A549 (cell line): ENCODE data around the gene MCAT. TPM values are rescaled to one million over a fixed set of nuclear protein-coding genes. Genes with fewer than 3 reads are reported as not detected.
"Not testable (repeated sequence)": the region's sequence is repeated elsewhere in the genome, so short reads cannot be mapped to it uniquely, and the experiment has no call there.

ENCODE experiments used
- ATAC-seq, 2 experiments: fragments of 200-7000 bp in 1 of 2; fragments of >200 bp in 1 of 2; cut with Nextera tagmentation in 1 of 2; cut with Tn5 transposase in 1 of 2; 3 replicates each; pipeline versions ENCODE4 v1.8.0 to v1.9.1; 2018 to 2020; ENCODE audit warnings: mild to moderate bottlenecking in 1 of 2, moderate library complexity in 1 of 2
- CTCF ChIA-PET: fragments of 300-600 bp; sonication (Branson Sonifier 250); formaldehyde crosslinking; extraction: SDS; loops from one replicate; lab custom pipeline; 2021; ENCODE audit warnings: antibody characterized with exemption, inconsistent platforms; lab: Yijun Ruan, JAX
- POLR2A ChIA-PET: fragments of 350-600 bp; formaldehyde crosslinking; extraction: SDS; loops from one replicate; lab custom pipeline; 2021; ENCODE audit warnings: antibody characterized with exemption, inconsistent platforms; lab: Yijun Ruan, JAX
- DNase-seq, 2 experiments: peaks; one replicate each; pipeline versions ENCODE4 v3.0.0 to v3.0.0-alpha.2; 2011 to 2016; ENCODE audit warnings: low read depth in 1 of 2, low spot score in 1 of 2
- FAIRE-seq: peaks from 2 replicates; lab custom pipeline; 2011; peaks lifted over from hg19 to GRCh38; lab: Jason Lieb, UNC
- H3K27ac ChIP-seq, 2 experiments: fragments of >200 bp; sonication (Bioruptor Twin); formaldehyde crosslinking; 3 replicates each; pipeline ENCODE4 v1.5.1; 2016 to 2017
- H3K4me1 ChIP-seq: fragments of >200 bp; sonication (Bioruptor Twin); formaldehyde crosslinking; 3 replicates; pipeline ENCODE4 v1.6.1; 2016
- H3K4me2 ChIP-seq: fragments of >200 bp; sonication (Bioruptor Twin); formaldehyde crosslinking; 3 replicates; pipeline ENCODE4 v1.6.1; 2016
- H3K4me3 ChIP-seq: fragments of >200 bp; sonication (Bioruptor Twin); formaldehyde crosslinking; 3 replicates; pipeline ENCODE4 v1.5.1; 2016
- H3K9me3 ChIP-seq: fragments of >200 bp; sonication (Bioruptor Twin); formaldehyde crosslinking; 3 replicates; pipeline ENCODE4 v1.6.1; 2016
- CBX2 ChIP-seq: fragments of 200-600 bp; sonication (generic); IDR thresholded peaks from 2 replicates; pipeline ENCODE4 v1.6.1; 2016; ENCODE audit warnings: low read depth, mild to moderate bottlenecking, borderline replicate concordance
- CBX8 ChIP-seq: fragments of 200-600 bp; sonication (generic); IDR thresholded peaks from 2 replicates; pipeline ENCODE4 v1.6.1; 2016
- E2F6 ChIP-seq: IDR thresholded peaks from 2 replicates; pipeline ENCODE4 v1.6.1; 2012; ENCODE audit warnings: low read depth, borderline replicate concordance
- EP300 ChIP-seq, 2 experiments: fragments of >200 bp; sonication (Bioruptor Twin); formaldehyde crosslinking; IDR thresholded peaks; 2 replicates in 1 of 2; 3 replicates in 1 of 2; pipeline ENCODE4 v1.6.1; 2016 to 2017
- ESRRA ChIP-seq: fragments of 150-350 bp; IDR thresholded peaks from 2 replicates; pipeline ENCODE4 v1.6.1; 2014; ENCODE audit warnings: mild to moderate bottlenecking, low read length, borderline replicate concordance
- FOSL2 ChIP-seq, 2 experiments: fragments of 450-650 bp in 1 of 2; fragments of >200 bp in 1 of 2; sonication (Bioruptor Twin) in 1 of 2; formaldehyde crosslinking; IDR thresholded peaks; 2 replicates each; pipeline versions ENCODE4 v1.5.0 to v1.6.1; 2016 to 2020; ENCODE audit warnings: mild to moderate bottlenecking in 1 of 2, moderate library complexity in 1 of 2
- HDAC2 ChIP-seq: fragments of 200-600 bp; sonication (generic); IDR thresholded peaks from 2 replicates; pipeline ENCODE4 v1.6.1; 2016
- HOXB5 ChIP-seq: fragments of 250-450 bp; sonication (Bioruptor Pico); IDR thresholded peaks from 2 replicates; pipeline ENCODE4 v1.5.0; 2020; ENCODE audit warnings: mild to moderate bottlenecking, moderate library complexity
- JUN ChIP-seq, 2 experiments: fragments of >200 bp; sonication (Bioruptor Twin); formaldehyde crosslinking; IDR thresholded peaks; 2 replicates in 1 of 2; 3 replicates in 1 of 2; pipeline ENCODE4 v1.6.1; 2016 to 2017
- KDM1A ChIP-seq: fragments of 200-600 bp; sonication (generic); IDR thresholded peaks from 2 replicates; pipeline ENCODE4 v1.6.1; 2016; ENCODE audit warnings: low read depth, mild to moderate bottlenecking
- KDM5A ChIP-seq: fragments of 200-600 bp; sonication (generic); IDR thresholded peaks from 2 replicates; pipeline ENCODE4 v1.6.1; 2016; ENCODE audit warnings: antibody characterized with exemption, mild to moderate bottlenecking
- MAFK ChIP-seq: fragments of 450-650 bp; IDR thresholded peaks from 2 replicates; pipeline ENCODE4 v1.6.1; 2014; ENCODE audit not compliant: partially characterized antibody
- MAX ChIP-seq: IDR thresholded peaks from 2 replicates; pipeline ENCODE4 v1.6.1; 2012
- MAZ ChIP-seq: fragments of 150-350 bp; IDR thresholded peaks from 2 replicates; pipeline ENCODE4 v1.6.1; 2014; ENCODE audit warnings: antibody characterized with exemption, low read depth, low read length, borderline replicate concordance
- MYC ChIP-seq: IDR thresholded peaks from 2 replicates; pipeline ENCODE4 v1.6.1; 2012; ENCODE audit warnings: mild to moderate bottlenecking, inconsistent platforms, low read length, improper control_type of control experiment, borderline replicate concordance
- NFE2L2 ChIP-seq: fragments of 150-350 bp; conservative IDR thresholded peaks from 2 replicates; pipeline ENCODE4 v1.6.1; 2014; ENCODE audit warnings: low read length
- NR3C1 ChIP-seq: fragments of >200 bp; sonication (Bioruptor Twin); formaldehyde crosslinking; IDR thresholded peaks from 3 replicates; pipeline ENCODE4 v1.6.1; 2017
- POLR2A ChIP-seq: IDR thresholded peaks from 2 replicates; pipeline ENCODE4 v1.6.1; 2012; ENCODE audit warnings: mild to moderate bottlenecking, low read length
- RARB ChIP-seq: fragments of 250-450 bp; sonication (Bioruptor Pico); IDR thresholded peaks from 2 replicates; pipeline ENCODE4 v1.8.0; 2021; ENCODE audit warnings: mild to moderate bottlenecking, moderate library complexity
- RCOR1 ChIP-seq: fragments of 150-350 bp; IDR thresholded peaks from 2 replicates; pipeline ENCODE4 v1.6.1; 2014; ENCODE audit warnings: antibody characterized with exemption, low read length, low read depth
- RNF2 ChIP-seq: fragments of 200-600 bp; sonication (generic); IDR thresholded peaks from 2 replicates; pipeline ENCODE4 v1.6.1; 2016; ENCODE audit warnings: low read depth, mild to moderate bottlenecking, antibody characterized with exemption, moderate library complexity, borderline replicate concordance
- SREBF2 ChIP-seq: fragments of 450-650 bp; IDR thresholded peaks from 2 replicates; pipeline ENCODE4 v1.6.1; 2014; ENCODE audit warnings: mild to moderate bottlenecking, moderate library complexity
- ZC3H11A ChIP-seq: fragments of 450-650 bp; IDR thresholded peaks from 2 replicates; pipeline ENCODE4 v1.6.1; 2014; ENCODE audit warnings: antibody characterized with exemption, mild to moderate bottlenecking
- ZFP36 ChIP-seq: fragments of 450-650 bp; IDR thresholded peaks from 2 replicates; pipeline ENCODE4 v1.6.1; 2014; ENCODE audit warnings: borderline replicate concordance; ENCODE audit not compliant: partially characterized antibody
- ZSCAN20 ChIP-seq: fragments of 250-450 bp; sonication (Bioruptor Pico); IDR thresholded peaks from 2 replicates; pipeline ENCODE4 v1.8.0; 2022; ENCODE audit warnings: mild to moderate bottlenecking, moderate library complexity
- WGBS: methylation state at CpG from one replicate; pipeline ENCODE4 v1.1.6; 2017; ENCODE audit errors: missing lambda C conversion rate; 5-methylcytosine and 5-hydroxymethylcytosine counted together
- polyA plus RNA-seq, 4 experiments: library from polyadenylated mRNA; depleted of rRNA in 3 of 4; stranded (reverse); fragments of >200 nt; fragmentation: RNase III in 1 of 4; extraction: RNeasy Plus Mini Kit Qiagen cat#74134 plus additional on column Dnase treatment in 1 of 4; gene quantifications; 2 replicates in 3 of 4; 3 replicates in 1 of 4; pipeline ENCODE4 v1.2.3, GENCODE V29; 2011 to 2017
- TF ChIP-seq, protein P1 (sequence below): fragments of 450-650 bp; IDR thresholded peaks from 2 replicates; pipeline ENCODE4 v1.6.1; 2014; ENCODE audit warnings: antibody characterized with exemption
- TF ChIP-seq, protein P2 (sequence below): fragments of 200-600 bp; sonication (generic); IDR thresholded peaks from 2 replicates; pipeline ENCODE4 v1.6.1; 2016; ENCODE audit warnings: antibody characterized with exemption, mild to moderate bottlenecking, moderate library complexity

Gene MCAT
- polyA plus RNA-seq, 2 of the 4 experiments (the other 2 are of a cell fraction), result 11.8 to 15.5 TPM

DNA sequence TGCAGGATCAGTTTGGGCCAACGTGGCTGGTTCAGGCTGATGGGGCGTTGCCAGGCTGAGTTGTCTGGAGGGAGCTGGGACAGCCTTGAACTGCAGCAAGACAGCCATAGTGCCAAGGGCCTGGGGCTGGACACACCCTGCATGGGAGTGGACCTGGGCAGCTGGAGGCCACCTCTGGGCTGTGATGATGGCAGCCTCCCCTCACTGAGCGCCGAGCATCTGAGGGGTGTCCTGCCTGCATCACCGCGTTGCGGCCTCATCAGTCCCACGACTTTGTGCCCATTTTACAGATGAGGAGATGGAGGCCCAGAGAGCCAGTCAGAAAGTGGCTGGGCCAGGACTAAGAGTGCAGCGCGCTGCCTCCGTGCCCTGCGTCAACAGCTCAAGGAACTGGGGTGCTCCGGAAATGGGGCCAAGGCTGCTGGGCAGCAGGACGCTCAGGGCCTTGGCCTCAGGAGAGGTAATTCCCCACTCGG lies 7.6 kb upstream of the MCAT start:
- POLR2A ChIA-PET, result interaction anchor here (0.6 kb wide), 1 partner anchor 23 kb away, joined by 4 read pairs; no protein-coding TSS in a partner anchor
- FAIRE-seq, result no peak
- DNase-seq, result no peak
- no peak for ATAC-seq
- no peak for TF ChIP-seq HOXB5 (CRISPR knock-in tag)
- TF ChIP-seq NR3C1, result no peak
- TF ChIP-seq NFE2L2, result no peak
- TF ChIP-seq POLR2A, result no peak
- TF ChIP-seq KDM1A, result no peak; the same call in 1 of the 2 replicates
- TF ChIP-seq RARB (CRISPR knock-in tag), result no peak
- no peak for TF ChIP-seq KDM5A
- TF ChIP-seq MAFK, result no peak
- TF ChIP-seq, protein P1, sequence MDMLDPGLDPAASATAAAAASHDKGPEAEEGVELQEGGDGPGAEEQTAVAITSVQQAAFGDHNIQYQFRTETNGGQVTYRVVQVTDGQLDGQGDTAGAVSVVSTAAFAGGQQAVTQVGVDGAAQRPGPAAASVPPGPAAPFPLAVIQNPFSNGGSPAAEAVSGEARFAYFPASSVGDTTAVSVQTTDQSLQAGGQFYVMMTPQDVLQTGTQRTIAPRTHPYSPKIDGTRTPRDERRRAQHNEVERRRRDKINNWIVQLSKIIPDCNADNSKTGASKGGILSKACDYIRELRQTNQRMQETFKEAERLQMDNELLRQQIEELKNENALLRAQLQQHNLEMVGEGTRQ, result no peak
- no peak for TF ChIP-seq CBX2
- TF ChIP-seq, all 56 proteins: peak for 0
- H3K9me3 ChIP-seq, result no peaks in the 10 kb centered on the region
- H3K27ac ChIP-seq, result peak overlapping the region; percentile 92 to 98
- H3K4me3 ChIP-seq, result peak overlapping the region; percentile 93
- H3K4me1 ChIP-seq, result peaks cover 14% of the 10 kb centered on the region; the same call in 2 of the 3 replicates
- WGBS, result 86% methylated on average over 8 of the region's 15 CpGs
- CTCF ChIA-PET, result interaction anchor here (1.0 kb wide), 1 partner anchor 528 kb away, joined by 3 read pairs; no protein-coding TSS in a partner anchor
- peak overlapping the region; percentile 100 for H3K4me2 ChIP-seq

GRCh38 chr22:43148581-43148980 lies 5.4 kb upstream of the MCAT start:
- no peak for TF ChIP-seq RNF2
- TF ChIP-seq HDAC2, result no peak
- TF ChIP-seq RCOR1, result no peak
- no peak for TF ChIP-seq MAX
- no peak for TF ChIP-seq NR3C1
- no peak for TF ChIP-seq CBX8
- no peak for TF ChIP-seq E2F6
- Histone ChIP-seq H3K4me3 (no peak overlapping the region), H3K4me2 (no peak overlapping the region), H3K4me1 (peaks cover 9% of the 10 kb centered on the region; the same call in 1 of the 3 replicates), H3K27ac (no peak overlapping the region), H3K9me3 (no peaks in the 10 kb centered on the region)
- ATAC-seq, result no peak
- ChIA-PET CTCF (no interaction called here), POLR2A (no interaction called here)
- FAIRE-seq, result no peak
- no peak for DNase-seq
- 80% methylated on average over 1 of the region's 6 CpGs for WGBS

GRCh38 chr22:43147821-43148220 lies 4.6 kb upstream of the MCAT start:
- no peak for FAIRE-seq
- Histone ChIP-seq H3K27ac (no peak overlapping the region), H3K9me3 (no peaks in the 10 kb centered on the region), H3K4me3 (no peak overlapping the region), H3K4me2 (no peak overlapping the region), H3K4me1 (peaks cover 6% of the 10 kb centered on the region; the same call in 1 of the 3 replicates)
- no peak for DNase-seq
- ATAC-seq, result no peak
- WGBS, result 81% methylated on average over 8 of the region's 8 CpGs
- POLR2A ChIA-PET, result interaction anchor here (0.8 kb wide), 1 partner anchor 39 kb away, joined by 7 read pairs; no protein-coding TSS in a partner anchor
- TF ChIP-seq SREBF2 (no peak), FOSL2 (IDR thresholded peaks at IDR 0.05) (no peak), FOSL2 (CRISPR knock-in tag; IDR thresholded peaks at IDR 0.05) (no peak), EP300 (IDR thresholded peaks at IDR 0.05) (no peak), KDM1A (no peak), POLR2A (no peak), NR3C1 (no peak), ZSCAN20 (no peak), CBX2 (no peak), JUN (IDR thresholded peaks at IDR 0.05) (no peak), KDM5A (no peak), MYC (no peak), ZC3H11A (no peak), ESRRA (no peak), E2F6 (no peak), ZFP36 (no peak), MAZ (no peak), HOXB5 (CRISPR knock-in tag) (no peak)
- TF ChIP-seq, protein P2, sequence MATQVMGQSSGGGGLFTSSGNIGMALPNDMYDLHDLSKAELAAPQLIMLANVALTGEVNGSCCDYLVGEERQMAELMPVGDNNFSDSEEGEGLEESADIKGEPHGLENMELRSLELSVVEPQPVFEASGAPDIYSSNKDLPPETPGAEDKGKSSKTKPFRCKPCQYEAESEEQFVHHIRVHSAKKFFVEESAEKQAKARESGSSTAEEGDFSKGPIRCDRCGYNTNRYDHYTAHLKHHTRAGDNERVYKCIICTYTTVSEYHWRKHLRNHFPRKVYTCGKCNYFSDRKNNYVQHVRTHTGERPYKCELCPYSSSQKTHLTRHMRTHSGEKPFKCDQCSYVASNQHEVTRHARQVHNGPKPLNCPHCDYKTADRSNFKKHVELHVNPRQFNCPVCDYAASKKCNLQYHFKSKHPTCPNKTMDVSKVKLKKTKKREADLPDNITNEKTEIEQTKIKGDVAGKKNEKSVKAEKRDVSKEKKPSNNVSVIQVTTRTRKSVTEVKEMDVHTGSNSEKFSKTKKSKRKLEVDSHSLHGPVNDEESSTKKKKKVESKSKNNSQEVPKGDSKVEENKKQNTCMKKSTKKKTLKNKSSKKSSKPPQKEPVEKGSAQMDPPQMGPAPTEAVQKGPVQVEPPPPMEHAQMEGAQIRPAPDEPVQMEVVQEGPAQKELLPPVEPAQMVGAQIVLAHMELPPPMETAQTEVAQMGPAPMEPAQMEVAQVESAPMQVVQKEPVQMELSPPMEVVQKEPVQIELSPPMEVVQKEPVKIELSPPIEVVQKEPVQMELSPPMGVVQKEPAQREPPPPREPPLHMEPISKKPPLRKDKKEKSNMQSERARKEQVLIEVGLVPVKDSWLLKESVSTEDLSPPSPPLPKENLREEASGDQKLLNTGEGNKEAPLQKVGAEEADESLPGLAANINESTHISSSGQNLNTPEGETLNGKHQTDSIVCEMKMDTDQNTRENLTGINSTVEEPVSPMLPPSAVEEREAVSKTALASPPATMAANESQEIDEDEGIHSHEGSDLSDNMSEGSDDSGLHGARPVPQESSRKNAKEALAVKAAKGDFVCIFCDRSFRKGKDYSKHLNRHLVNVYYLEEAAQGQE, result no peak
- CTCF ChIA-PET, result no interaction called here

- 88% methylated on average over 15 of the region's 15 CpGs for WGBS
- ATAC-seq, H3K4me3 ChIP-seq, DNase-seq, POLR2A ChIA-PET, H3K4me1 ChIP-seq, H3K27ac ChIP-seq, H3K9me3 ChIP-seq, FAIRE-seq, H3K4me2 ChIP-seq: not testable (repeated sequence)
- CTCF ChIA-PET, result interaction anchor here (0.6 kb wide), 1 partner anchor 117 kb away, joined by 4 read pairs; no protein-coding TSS in a partner anchor
These were observed 3.1 kb upstream of the MCAT start for GRCh38 chr22:43146332-43146731.
